DND-41 (cell line): ENCODE measurements around the gene NAP1L5.

ENCODE experiments used
- ATAC-seq: fragments of 200-7000 bp; cut with Tn5 transposase; 3 replicates; pipeline ENCODE4 v1.9.1; 2021; ENCODE audit warnings: low read depth; ENCODE audit not compliant: insufficient read depth
- DNase-seq: peaks from one replicate; pipeline ENCODE4 v3.0.0-alpha.2; 2020
- H2AFZ ChIP-seq: 2 replicates; pipeline ENCODE4 v1.6.0; 2012; ENCODE audit warnings: low read depth, low read length
- H3K27ac ChIP-seq: 2 replicates; pipeline ENCODE4 v1.5.1; 2012; ENCODE audit warnings: low read length, inconsistent platforms
- H3K27me3 ChIP-seq: fragments of 200-600 bp; sonication (generic); 2 replicates; pipeline ENCODE4 v1.6.0; 2012; ENCODE audit warnings: low read length, mild to moderate bottlenecking, inconsistent platforms; ENCODE audit not compliant: insufficient read depth, poor library complexity
- H3K36me3 ChIP-seq: 2 replicates; pipeline ENCODE4 v1.5.1; 2012; ENCODE audit warnings: low read length, inconsistent platforms; ENCODE audit not compliant: insufficient read depth
- H3K4me1 ChIP-seq: 2 replicates; pipeline ENCODE4 v1.5.1; 2012; ENCODE audit warnings: mild to moderate bottlenecking, low read length; ENCODE audit not compliant: insufficient read depth
- H3K4me2 ChIP-seq: 2 replicates; pipeline ENCODE4 v1.6.0; 2012; ENCODE audit warnings: mild to moderate bottlenecking, moderate library complexity, low read length, inconsistent platforms; ENCODE audit not compliant: insufficient read depth
- H3K4me3 ChIP-seq, 2 experiments: fragments of 200-600 bp in 1 of 2; shearing (Covaris generic) in 1 of 2; 2 replicates each; pipeline ENCODE4 v1.5.1; 2012 to 2016; ENCODE audit warnings: inconsistent platforms in 2 of 2, low read length in 2 of 2, mild to moderate bottlenecking in 2 of 2, low read depth in 1 of 2, moderate library complexity in 1 of 2
- H3K79me2 ChIP-seq: 2 replicates; pipeline ENCODE4 v1.6.0; 2012; ENCODE audit warnings: low read length, inconsistent platforms; ENCODE audit not compliant: insufficient read depth
- H3K9ac ChIP-seq: 2 replicates; pipeline ENCODE4 v1.6.0; 2012; ENCODE audit warnings: low read depth, mild to moderate bottlenecking, inconsistent platforms, low read length, moderate library complexity
- H3K9me3 ChIP-seq: 2 replicates; pipeline ENCODE4 v1.5.1; 2012; ENCODE audit warnings: low read length, moderate library complexity, mild to moderate bottlenecking, inconsistent platforms; ENCODE audit not compliant: insufficient read depth, severe bottlenecking
- H4K20me1 ChIP-seq: 2 replicates; pipeline ENCODE4 v1.6.0; 2012; ENCODE audit warnings: low read length; ENCODE audit not compliant: insufficient read depth
- CTCF ChIP-seq: IDR thresholded peaks from 2 replicates; pipeline ENCODE4 v1.5.1; 2012; ENCODE audit warnings: borderline replicate concordance, low read length, moderate library complexity, mild to moderate bottlenecking; ENCODE audit not compliant: poor library complexity, severe bottlenecking; ENCODE audit errors: extremely low read depth
- EZH2 ChIP-seq: IDR thresholded peaks from 3 replicates; pipeline ENCODE4 v1.6.1; 2012; ENCODE audit warnings: borderline replicate concordance, low read depth, mild to moderate bottlenecking, moderate library complexity, low read length, inconsistent platforms; ENCODE audit not compliant: severe bottlenecking

The NAP1L5 gene

DNA sequence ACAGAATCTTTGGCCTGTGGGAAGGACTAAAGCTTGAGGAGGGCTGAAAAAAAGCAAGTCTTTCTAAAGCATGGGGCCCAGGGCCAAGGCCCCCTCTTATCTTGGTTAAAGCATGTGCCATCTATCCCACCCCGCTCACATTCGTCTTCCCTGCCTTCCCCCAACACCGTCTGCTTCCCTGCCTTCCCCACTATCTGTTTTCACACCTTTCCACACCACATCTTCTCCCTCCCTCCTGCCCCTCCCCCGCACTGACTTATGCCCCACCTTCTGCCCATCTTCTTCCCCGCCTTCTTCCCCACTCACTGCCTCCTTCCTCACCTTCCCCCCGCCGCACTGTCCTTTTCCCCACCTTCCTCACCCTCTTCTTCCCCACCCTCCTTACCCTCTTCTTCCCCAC lies 890 bp upstream of the NAP1L5 start:
- Histone ChIP-seq H3K9ac (no peak overlapping the region), H4K20me1 (no peaks in the 10 kb centered on the region), H3K79me2 (no peaks in the 10 kb centered on the region), H3K27ac (no peak overlapping the region), H3K4me1 (no peaks in the 10 kb centered on the region), H3K36me3 (peaks cover 24% of the 10 kb centered on the region), H3K9me3 (no peaks in the 10 kb centered on the region), H2AFZ (no peak overlapping the region), H3K4me3 (no peak overlapping the region), H3K4me2 (no peak overlapping the region), H3K27me3 (no peaks in the 10 kb centered on the region)
- TF ChIP-seq EZH2, result no peak
- no peak for TF ChIP-seq CTCF
- DNase-seq (no peak), ATAC-seq (no peak)

DNA sequence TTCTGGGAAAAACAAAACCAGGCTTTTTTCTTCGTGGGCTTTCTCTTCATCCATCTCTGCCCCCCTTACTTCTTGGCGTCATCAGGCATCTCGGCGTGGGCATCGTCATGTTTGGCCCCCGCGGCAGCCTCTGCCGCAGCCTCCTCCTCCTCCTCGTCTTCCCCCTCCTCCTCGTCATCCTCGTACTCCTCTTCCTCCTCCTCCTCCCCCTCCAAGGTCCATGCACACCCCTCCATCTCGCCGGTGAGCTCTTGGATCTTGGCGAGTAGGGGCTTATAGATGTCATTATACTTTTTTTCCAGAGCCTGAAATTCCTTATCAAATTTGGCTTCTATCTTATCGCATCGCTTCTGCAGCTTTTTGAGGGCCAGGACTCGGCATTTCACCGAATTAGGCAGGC lies 488 bp downstream of the NAP1L5 start:
- TF ChIP-seq EZH2, result no peak
- no peak for TF ChIP-seq CTCF
- Histone ChIP-seq H3K27ac (no peak overlapping the region), H3K79me2 (no peaks in the 10 kb centered on the region), H3K4me1 (no peaks in the 10 kb centered on the region), H3K4me2 (no peak overlapping the region), H4K20me1 (no peaks in the 10 kb centered on the region), H3K9ac (no peak overlapping the region), H2AFZ (no peak overlapping the region), H3K36me3 (peaks cover 21% of the 10 kb centered on the region), H3K4me3 (no peak overlapping the region), H3K9me3 (no peaks in the 10 kb centered on the region), H3K27me3 (no peaks in the 10 kb centered on the region)
- DNase-seq (no peak), ATAC-seq (no peak)

- no peak overlapping the region for H2AFZ ChIP-seq
- DNase-seq, result no peak
- no peak for ATAC-seq
- no peak overlapping the region for H3K27ac ChIP-seq
- no peak overlapping the region for H3K4me2 ChIP-seq
- H3K27me3 ChIP-seq, result no peaks in the 10 kb centered on the region
- no peak overlapping the region for H3K9ac ChIP-seq
- H3K4me3 ChIP-seq, result no peak overlapping the region
- H3K79me2 ChIP-seq, result no peaks in the 10 kb centered on the region
- H4K20me1 ChIP-seq, result no peaks in the 10 kb centered on the region
- peaks cover 21% of the 10 kb centered on the region for H3K36me3 ChIP-seq
- no peaks in the 10 kb centered on the region for H3K9me3 ChIP-seq
- no peak for TF ChIP-seq CTCF
- H3K4me1 ChIP-seq, result no peaks in the 10 kb centered on the region
Measured at GRCh38 chr4:88696630-88697029, 999 bp downstream of the NAP1L5 start.

- TF ChIP-seq CTCF, result no peak
- TF ChIP-seq EZH2, result no peak
- no peak overlapping the region for H3K4me2 ChIP-seq
- no peak for DNase-seq
- no peaks in the 10 kb centered on the region for H3K9me3 ChIP-seq
- H3K9ac ChIP-seq, result no peak overlapping the region
- no peaks in the 10 kb centered on the region for H3K27me3 ChIP-seq
- no peaks in the 10 kb centered on the region for H3K4me1 ChIP-seq
- ATAC-seq, result no peak
- H3K27ac ChIP-seq, result no peak overlapping the region
- no peak overlapping the region for H3K4me3 ChIP-seq
- no peak overlapping the region for H2AFZ ChIP-seq
- no peaks in the 10 kb centered on the region for H4K20me1 ChIP-seq
- H3K79me2 ChIP-seq, result no peaks in the 10 kb centered on the region
- H3K36me3 ChIP-seq, result peaks cover 27% of the 10 kb centered on the region
Measured at GRCh38 chr4:88693792-88694191, 3.8 kb downstream of the NAP1L5 start.
